MM.1S (cell line): ENCODE data around the gene KLHL18.

Source experiments
- DNase-seq: peaks from one replicate; pipeline ENCODE4 v3.0.0-alpha.2; 2015
- H2AFZ ChIP-seq: fragments of 300-600 bp; sonication (generic); 2 replicates; pipeline ENCODE4 v1.6.0; 2016; ENCODE audit warnings: antibody characterized with exemption, low read length
- H3F3A ChIP-seq: fragments of 300-600 bp; sonication (generic); 2 replicates; pipeline ENCODE4 v1.6.1; 2016; ENCODE audit warnings: mild to moderate bottlenecking, antibody characterized with exemption, low read length, moderate library complexity, mixed read lengths; ENCODE audit not compliant: insufficient read depth
- H3K27ac ChIP-seq: fragments of 300-600 bp; sonication (generic); 2 replicates; pipeline ENCODE4 v1.5.1; 2016; ENCODE audit warnings: mild to moderate bottlenecking, low read length
- H3K27me3 ChIP-seq: fragments of 300-600 bp; sonication (generic); replicated peaks from 2 replicates; pipeline ENCODE4 v1.6.0; 2016; ENCODE audit warnings: low read length; ENCODE audit not compliant: insufficient read depth
- H3K36me3 ChIP-seq: fragments of 300-600 bp; sonication (generic); replicated peaks from 2 replicates; pipeline ENCODE4 v1.6.1; 2016; ENCODE audit warnings: mild to moderate bottlenecking, low read length, mixed read lengths; ENCODE audit not compliant: insufficient read depth
- H3K4me1 ChIP-seq: fragments of 300-600 bp; sonication (generic); 2 replicates; pipeline ENCODE4 v1.6.1; 2016; ENCODE audit warnings: low read length, mixed read lengths
- H3K4me2 ChIP-seq: fragments of 300-600 bp; sonication (generic); 2 replicates; pipeline ENCODE4 v1.6.0; 2016; ENCODE audit warnings: low read depth, low read length
- H3K4me3 ChIP-seq: fragments of 300-600 bp; sonication (generic); 2 replicates; pipeline ENCODE4 v1.5.1; 2016; ENCODE audit warnings: low read length, mixed read lengths
- H3K79me2 ChIP-seq: fragments of 300-600 bp; sonication (generic); 2 replicates; pipeline ENCODE4 v1.6.1; 2016; ENCODE audit warnings: mixed run types, low read length, mixed read lengths
- H3K9ac ChIP-seq: fragments of 300-600 bp; sonication (generic); 2 replicates; pipeline ENCODE4 v1.6.1; 2016; ENCODE audit warnings: low read length, mixed read lengths
- H3K9me2 ChIP-seq: fragments of 300-600 bp; sonication (generic); replicated peaks from 2 replicates; pipeline ENCODE4 v1.6.1; 2016; ENCODE audit warnings: mild to moderate bottlenecking, low read length, mixed read lengths; ENCODE audit not compliant: insufficient read depth
- H3K9me3 ChIP-seq: fragments of 300-600 bp; sonication (generic); replicated peaks from 2 replicates; pipeline ENCODE4 v1.6.1; 2016; ENCODE audit warnings: mild to moderate bottlenecking, low read length, mixed read lengths; ENCODE audit not compliant: insufficient read depth
- H4K20me1 ChIP-seq: fragments of 300-600 bp; sonication (generic); 2 replicates; pipeline ENCODE4 v1.6.1; 2016; ENCODE audit warnings: mild to moderate bottlenecking, low read length, moderate library complexity, mixed read lengths; ENCODE audit not compliant: insufficient read depth
- CTCF ChIP-seq: fragments of 300-600 bp; sonication (generic); IDR thresholded peaks from 2 replicates; pipeline ENCODE4 v1.5.1; 2016; ENCODE audit warnings: antibody characterized with exemption, low read length, mixed read lengths
- EZH2 ChIP-seq: fragments of 300-600 bp; sonication (generic); optimal IDR thresholded peaks from 2 replicates; pipeline ENCODE3; 2017; ENCODE audit warnings: low read depth, mild to moderate bottlenecking, antibody characterized with exemption, low read length, mixed read lengths
- EZH2phosphoT487 ChIP-seq: fragments of 300-600 bp; sonication (generic); IDR thresholded peaks from 2 replicates; pipeline ENCODE4 v1.6.1; 2018; ENCODE audit warnings: antibody characterized with exemption, low read length

Gene KLHL18

GRCh38 chr3:47370887-47371697, 88.3 kb downstream of the KLHL18 start:
- H2AFZ ChIP-seq, result no peak overlapping the region
- H3K79me2 ChIP-seq, result no peaks in the 10 kb centered on the region
- no peaks in the 10 kb centered on the region for H3K27me3 ChIP-seq
- no peaks in the 10 kb centered on the region for H4K20me1 ChIP-seq
- no peak overlapping the region for H3K4me2 ChIP-seq
- no peak for TF ChIP-seq EZH2phosphoT487
- TF ChIP-seq CTCF, result peak; percentile 20
- no peak for TF ChIP-seq EZH2
- DNase-seq, result peak; percentile 10
- H3K27ac ChIP-seq, result no peak overlapping the region
- H3F3A ChIP-seq, result no peaks in the 10 kb centered on the region
- H3K36me3 ChIP-seq, result no peaks in the 10 kb centered on the region
- H3K9me3 ChIP-seq, result no peaks in the 10 kb centered on the region
- no peak overlapping the region for H3K9ac ChIP-seq
- H3K9me2 ChIP-seq, result no peaks in the 10 kb centered on the region
- H3K4me3 ChIP-seq, result no peak overlapping the region
- H3K4me1 ChIP-seq, result no peaks in the 10 kb centered on the region

GRCh38 chr3:47374587-47374986, 91.8 kb downstream of the KLHL18 start:
- no peak overlapping the region for H2AFZ ChIP-seq
- no peak overlapping the region for H3K9ac ChIP-seq
- no peaks in the 10 kb centered on the region for H3K9me2 ChIP-seq
- peaks cover 1% of the 10 kb centered on the region; the same call in 1 of the 2 replicates for H3K4me1 ChIP-seq
- H3K27ac ChIP-seq, result no peak overlapping the region
- no peaks in the 10 kb centered on the region for H3F3A ChIP-seq
- TF ChIP-seq EZH2phosphoT487 (no peak), EZH2 (no peak), CTCF (no peak)
- no peaks in the 10 kb centered on the region for H3K27me3 ChIP-seq
- no peaks in the 10 kb centered on the region for H4K20me1 ChIP-seq
- no peaks in the 10 kb centered on the region for H3K9me3 ChIP-seq
- H3K4me2 ChIP-seq, result no peak overlapping the region
- H3K36me3 ChIP-seq, result no peaks in the 10 kb centered on the region
- DNase-seq, result no peak
- no peak overlapping the region for H3K4me3 ChIP-seq
- peaks cover 3% of the 10 kb centered on the region for H3K79me2 ChIP-seq

- H2AFZ ChIP-seq, result no peak overlapping the region
- DNase-seq, result no peak
- H3K9me2 ChIP-seq, result no peaks in the 10 kb centered on the region
- peaks cover 4% of the 10 kb centered on the region; the same call in 1 of the 2 replicates for H3K4me1 ChIP-seq
- no peaks in the 10 kb centered on the region for H3K9me3 ChIP-seq
- no peak for TF ChIP-seq EZH2
- TF ChIP-seq EZH2phosphoT487, result no peak
- no peak for TF ChIP-seq CTCF
- H3K4me2 ChIP-seq, result no peak overlapping the region
- no peaks in the 10 kb centered on the region for H4K20me1 ChIP-seq
- H3K27me3 ChIP-seq, result no peaks in the 10 kb centered on the region
- H3K36me3 ChIP-seq, result no peaks in the 10 kb centered on the region
- H3K79me2 ChIP-seq, result peaks cover 15% of the 10 kb centered on the region
- H3F3A ChIP-seq, result peaks cover 4% of the 10 kb centered on the region; the same call in 1 of the 2 replicates
- no peak overlapping the region for H3K27ac ChIP-seq
- no peak overlapping the region for H3K4me3 ChIP-seq
- no peak overlapping the region for H3K9ac ChIP-seq
These were observed 93.6 kb downstream of the KLHL18 start for GRCh38 chr3:47376393-47376792.
